ENCODE data around the gene MRM3.
"Not testable (repeated sequence)": the region's sequence is repeated elsewhere in the genome, so short reads cannot be mapped to it uniquely, and the experiment has no call there.

Gene MRM3

DNA sequence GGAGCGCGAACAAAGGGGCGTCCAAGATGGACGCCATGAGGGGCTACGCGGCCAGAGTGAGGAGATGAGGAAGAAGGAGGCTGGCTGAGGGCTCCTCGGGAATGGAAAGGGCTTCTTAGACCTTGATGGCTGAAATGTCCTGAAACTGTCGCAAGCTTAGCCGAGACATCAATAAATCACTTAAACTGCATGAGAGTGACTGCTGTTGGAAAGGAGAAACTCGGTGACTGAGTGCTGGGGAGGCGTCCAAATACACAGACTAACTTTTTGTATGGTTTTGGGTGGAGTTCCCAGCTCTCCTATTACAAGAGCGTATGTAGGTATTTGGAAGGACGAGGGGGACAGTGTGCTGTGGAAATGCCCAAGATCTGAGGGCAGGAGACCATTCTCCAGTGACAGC, 28.7 kb upstream of the MRM3 start:
- DNase-seq (ENCODE audit: low spot score): no peak

DNA sequence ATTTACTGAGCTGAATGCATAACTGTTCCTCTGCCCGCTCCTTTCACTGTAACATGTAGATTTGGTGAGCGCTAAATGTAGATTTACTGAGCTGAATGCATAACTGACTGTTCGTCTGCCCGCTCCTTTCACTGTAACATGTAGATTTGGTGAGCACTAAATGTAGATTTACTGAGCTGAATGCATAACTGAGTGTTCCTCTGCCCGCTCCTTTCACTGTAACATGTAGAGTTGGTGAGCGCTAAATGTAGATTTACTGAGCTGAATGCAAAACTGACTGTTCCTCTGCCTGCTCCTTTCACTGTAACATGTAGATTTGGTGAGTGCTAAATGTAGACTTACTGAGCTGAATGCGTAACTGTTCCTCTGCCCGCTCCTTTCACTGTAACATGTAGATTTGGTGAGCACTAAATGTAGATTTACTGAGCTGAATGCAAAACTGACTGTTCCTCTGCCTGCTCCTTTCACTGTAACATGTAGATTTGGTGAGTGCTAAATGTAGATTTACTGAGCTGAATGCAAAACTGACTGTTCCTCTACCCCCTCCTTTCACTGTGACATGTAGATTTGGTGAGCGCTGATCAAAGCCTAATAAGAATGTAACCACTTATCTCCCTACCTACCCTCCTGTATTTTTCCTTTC, 26.7 kb upstream of the MRM3 start:
- not testable (repeated sequence) for DNase-seq (ENCODE audit: low spot score)

GRCh38 chr17:756010-756567, 26.1 kb upstream of the MRM3 start:
- not testable (repeated sequence) for DNase-seq (ENCODE audit: low spot score)

- no peak for DNase-seq (ENCODE audit: low spot score)
Observed at GRCh38 chr17:759964-760363, 22.2 kb upstream of the MRM3 start.

- DNase-seq (ENCODE audit: low spot score): no peak
Observed at GRCh38 chr17:760371-760770, 21.8 kb upstream of the MRM3 start.

- DNase-seq (ENCODE audit: low spot score): no peak
Observed at GRCh38 chr17:767076-767475, 15.1 kb upstream of the MRM3 start.

DNA sequence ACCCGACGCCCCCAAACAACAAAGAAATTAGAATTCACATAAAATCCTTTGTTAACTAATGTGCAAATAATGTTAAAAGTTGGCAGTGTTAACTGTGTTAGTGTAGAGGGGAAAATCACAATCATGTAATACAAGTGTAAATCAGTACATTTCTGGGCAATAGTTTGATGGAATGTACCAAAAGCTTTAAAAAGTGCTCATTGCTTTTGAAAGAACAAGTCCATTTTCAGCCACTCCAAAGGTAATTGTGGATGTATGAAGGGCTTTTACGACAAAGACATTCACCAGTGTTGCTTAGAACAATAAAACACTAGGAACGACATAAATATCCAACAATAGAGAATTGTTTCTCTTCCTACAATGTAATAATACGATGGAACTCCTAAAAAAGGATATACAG, 9.1 kb upstream of the MRM3 start:
- DNase-seq (ENCODE audit: low spot score): no peak

GRCh38 chr17:773467-774312, 8.5 kb upstream of the MRM3 start:
- peak; percentile 25 for DNase-seq (ENCODE audit: low spot score)

- DNase-seq (ENCODE audit: low spot score): no peak
Observed at GRCh38 chr17:774313-774584, 7.9 kb upstream of the MRM3 start.

GRCh38 chr17:778096-778495, 4.1 kb upstream of the MRM3 start:
- no peak for DNase-seq (ENCODE audit: low spot score)

DNA sequence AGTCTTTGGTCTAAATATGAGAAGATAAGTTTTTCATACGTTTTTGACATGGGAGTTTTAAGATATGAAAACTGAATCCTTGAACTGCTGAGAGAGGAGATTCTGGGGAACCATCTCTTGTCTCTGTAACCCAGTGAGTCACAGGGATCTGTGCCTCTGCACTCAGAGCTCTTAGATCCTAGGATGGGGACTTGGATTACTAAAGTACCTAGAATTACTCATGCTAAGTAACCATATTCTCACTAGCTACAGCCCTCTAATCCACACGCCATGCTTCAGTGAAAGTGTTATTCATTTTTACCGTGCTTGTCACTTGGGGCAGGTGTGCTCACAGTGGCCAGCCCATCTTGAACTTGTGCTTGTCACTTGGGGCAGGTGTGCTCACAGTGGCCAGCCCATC, 2.0 kb downstream of the MRM3 start:
- peak; percentile 70 for DNase-seq (ENCODE audit: low spot score)

DNA sequence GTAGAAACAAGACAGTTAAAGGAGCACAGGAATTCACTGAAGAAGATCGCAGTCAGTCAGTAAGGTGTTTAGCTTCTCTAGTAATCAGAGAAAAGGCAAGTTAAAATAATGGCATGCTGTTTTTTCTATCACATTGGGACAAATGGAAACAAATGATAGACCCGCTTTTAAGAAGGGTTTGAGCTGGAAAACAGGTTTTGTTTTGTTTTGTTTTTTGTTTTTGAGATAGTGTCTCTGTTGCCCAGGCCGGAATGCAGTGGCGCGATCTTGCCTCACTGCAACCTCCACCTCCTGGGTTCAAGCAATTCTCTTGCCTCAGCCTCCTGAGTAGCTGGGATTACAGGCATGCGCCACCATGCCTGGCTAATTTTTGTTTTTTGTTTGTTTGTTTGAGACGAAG, 3.7 kb downstream of the MRM3 start:
- DNase-seq (ENCODE audit: low spot score): not testable (repeated sequence)

- DNase-seq (ENCODE audit: low spot score): no peak
Observed at GRCh38 chr17:787641-788221, 5.6 kb downstream of the MRM3 start.

GRCh38 chr17:788551-788950, 6.4 kb downstream of the MRM3 start:
- no peak for DNase-seq (ENCODE audit: low spot score)

DNA sequence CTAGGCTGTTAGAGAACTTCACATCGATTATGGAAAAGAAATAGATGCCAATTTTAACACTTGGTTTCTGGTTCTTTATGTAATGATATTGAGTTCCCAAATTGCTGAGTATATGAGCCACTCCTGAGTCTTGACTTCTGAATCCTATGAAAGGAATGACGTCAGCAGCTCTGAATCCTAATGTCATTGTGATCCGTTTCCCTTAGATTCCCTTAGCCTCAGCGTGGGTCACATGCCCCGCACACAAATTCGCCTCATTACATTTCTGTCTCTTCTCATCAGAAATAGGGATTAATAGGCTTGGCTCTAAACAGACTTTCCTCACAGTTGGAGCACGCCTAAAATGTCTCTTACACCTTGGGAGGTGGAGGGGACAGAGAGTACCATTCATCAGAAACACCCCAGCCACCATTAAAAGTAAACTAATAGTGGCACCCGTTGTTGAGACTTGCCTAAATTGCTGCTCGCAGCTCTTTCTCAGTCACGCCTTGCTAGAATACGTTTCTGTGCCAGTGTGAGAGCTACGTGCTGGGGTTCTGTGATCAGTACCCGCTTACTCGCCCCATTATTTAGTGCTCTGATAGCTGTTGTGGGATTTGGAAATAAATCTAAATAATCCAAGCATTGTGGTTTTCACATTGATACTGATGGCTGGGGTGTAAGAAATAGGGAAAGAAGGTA, 7.1 kb downstream of the MRM3 start:
- DNase-seq (ENCODE audit: low spot score): no peak

GRCh38 chr17:789931-790873, 8.0 kb downstream of the MRM3 start:
- DNase-seq (ENCODE audit: low spot score): not testable (repeated sequence)

- not testable (repeated sequence) for DNase-seq (ENCODE audit: low spot score)
Observed at GRCh38 chr17:790874-791247, 8.7 kb downstream of the MRM3 start.

- no peak for DNase-seq (ENCODE audit: low spot score)
Observed at GRCh38 chr17:791829-792228, 9.7 kb downstream of the MRM3 start.

DNA sequence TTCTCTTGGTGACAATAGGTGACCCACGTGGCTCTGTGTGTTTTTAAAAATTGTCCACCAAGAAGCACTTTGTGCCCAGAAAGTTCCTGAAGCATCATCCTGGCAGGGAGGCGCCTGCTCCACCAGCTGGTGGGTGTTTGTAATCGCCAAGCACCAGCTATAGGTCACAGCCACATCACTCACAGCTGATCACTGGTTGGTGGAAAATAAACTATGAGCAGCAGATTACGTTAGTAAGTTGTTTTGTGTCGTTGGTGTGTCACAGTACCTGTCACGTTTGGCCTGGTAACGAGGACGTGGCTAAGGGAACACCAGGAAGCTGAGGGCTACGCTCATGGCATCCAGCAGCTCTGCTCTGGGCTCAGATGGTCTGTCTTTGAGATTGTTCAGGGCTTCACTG, 10.1 kb downstream of the MRM3 start:
- peak; percentile 7 for DNase-seq (ENCODE audit: low spot score)

DNA sequence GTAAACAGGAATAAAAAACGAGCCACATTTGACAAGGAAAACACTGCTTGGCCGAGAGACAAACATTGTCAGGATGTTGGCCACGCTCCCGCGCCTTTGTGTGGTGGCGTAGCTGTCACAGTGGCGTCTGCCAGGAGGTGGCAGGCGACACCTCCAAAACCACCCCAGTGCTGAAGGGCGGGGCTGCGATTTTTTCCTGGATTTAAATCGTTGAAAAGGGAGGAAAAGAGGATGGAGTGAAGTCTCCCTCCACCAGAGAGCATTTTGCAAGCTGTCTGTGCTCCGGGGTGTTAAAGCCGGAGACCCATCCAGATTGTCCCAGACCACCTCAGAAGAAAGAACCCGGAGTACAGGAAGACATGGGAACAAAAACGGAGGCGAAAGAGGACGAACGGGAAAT, 12.7 kb downstream of the MRM3 start:
- DNase-seq (ENCODE audit: low spot score): peak; percentile 76

- DNase-seq (ENCODE audit: low spot score): no peak
Observed at GRCh38 chr17:795276-795675, 13.1 kb downstream of the MRM3 start.

DNA sequence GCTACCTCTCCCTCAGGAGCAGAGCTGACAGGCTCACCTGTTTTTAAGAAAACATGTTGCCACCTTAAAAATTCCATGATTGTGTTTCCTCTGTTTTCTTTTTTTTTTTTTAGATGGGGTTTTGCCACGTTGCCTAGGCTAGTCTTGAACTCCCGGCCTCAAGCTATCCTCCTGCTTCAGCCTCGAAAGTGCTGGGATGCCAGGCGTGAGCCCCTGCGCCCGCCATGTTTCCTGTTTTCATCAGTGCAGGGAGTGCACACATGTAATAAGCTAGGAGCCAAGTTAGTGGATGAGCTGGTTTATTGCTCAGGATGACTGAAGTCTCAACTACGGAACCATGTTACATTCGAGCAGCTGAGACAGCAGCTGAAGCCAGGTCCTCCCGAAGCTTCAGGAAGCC, 13.6 kb downstream of the MRM3 start:
- no peak for DNase-seq (ENCODE audit: low spot score)
